SKM-1 treated with dmso at 0.1 percent for 144 hours (cell line): ENCODE measurements around the gene STOX2.

Source experiments
- DNase-seq: peaks from one replicate; lab custom pipeline; 2025; ENCODE audit not compliant: unreplicated experiment; lab: John Stamatoyannopoulos, UW

Gene STOX2

DNA sequence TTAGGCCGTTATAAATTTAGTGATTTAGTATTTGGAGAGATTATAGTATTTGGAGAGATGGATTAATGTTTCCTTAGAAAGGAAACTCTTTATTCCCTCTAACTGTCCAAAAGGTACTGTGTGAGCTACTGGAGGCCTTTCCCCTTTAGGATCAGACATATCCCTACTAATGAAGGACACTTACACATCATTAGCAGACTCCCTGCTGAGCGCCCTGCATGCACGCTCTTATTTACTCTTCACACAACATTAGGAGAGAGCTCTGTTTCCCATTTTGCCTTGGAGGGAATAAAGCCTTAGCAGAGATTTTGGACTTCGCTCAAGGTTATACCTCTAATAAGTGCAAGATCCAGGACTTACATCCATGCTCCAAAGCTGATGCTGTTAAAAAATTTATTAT, 17.8 kb upstream of the STOX2 start:
- DNase-seq = no peak

DNA sequence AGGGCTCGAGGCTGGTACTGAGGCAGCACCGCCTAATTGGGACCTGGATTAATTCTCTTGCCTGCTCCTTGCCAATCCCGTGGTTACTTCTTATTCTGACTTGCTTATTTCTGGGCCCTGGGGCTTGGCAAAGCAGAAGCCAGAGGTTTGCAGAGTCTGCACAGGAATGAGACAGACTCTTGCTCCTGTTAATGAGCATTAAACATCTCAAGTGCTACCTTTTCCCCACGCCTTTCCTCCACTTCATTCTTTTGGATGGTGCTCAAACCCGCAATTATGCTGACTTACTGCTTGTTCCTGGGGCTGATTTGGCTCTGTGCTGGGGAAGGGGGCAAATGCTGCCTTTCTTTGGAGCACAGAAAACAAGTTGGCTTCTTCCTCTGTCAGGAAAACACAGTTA, 16.5 kb upstream of the STOX2 start:
- DNase-seq = no peak

DNA sequence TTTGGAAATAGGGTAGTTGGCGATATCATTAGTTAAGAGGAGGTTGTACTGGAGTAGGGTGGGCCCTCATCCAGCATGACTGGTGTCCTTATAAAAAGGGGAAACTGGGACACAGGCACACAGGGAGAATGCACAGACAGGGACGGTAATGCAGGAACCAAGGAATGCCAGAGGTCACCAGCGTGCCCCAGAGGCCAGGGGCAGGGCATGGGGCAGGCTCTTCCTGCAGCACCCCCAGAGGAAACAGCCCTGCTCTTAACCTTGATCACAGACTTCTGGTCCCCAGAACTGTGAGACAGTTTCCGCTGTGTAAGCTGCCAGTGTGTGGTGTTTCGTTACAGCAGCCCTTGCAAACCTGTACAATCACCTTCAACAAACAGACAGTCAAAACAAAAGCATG, 15.9 kb upstream of the STOX2 start:
- no peak for DNase-seq

DNA sequence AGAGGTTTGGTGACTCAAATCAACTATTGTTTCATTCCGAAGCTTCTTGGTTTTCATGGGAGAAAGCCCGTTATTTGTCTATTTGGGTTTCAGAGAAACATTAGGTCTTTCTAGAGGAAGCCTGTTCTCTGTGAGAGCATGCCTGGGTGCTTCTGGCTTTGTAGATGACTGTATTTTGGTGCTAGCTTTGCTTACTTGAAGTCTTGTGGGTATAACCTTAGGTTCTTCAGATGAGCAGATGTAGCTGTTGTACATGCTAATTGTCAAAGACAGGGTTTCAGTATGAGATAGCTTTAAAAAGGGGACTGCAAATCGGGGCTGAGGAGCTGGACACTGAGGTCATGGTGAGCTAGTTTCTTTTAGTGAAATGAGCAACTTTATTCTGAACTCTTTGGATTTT, 7.9 kb upstream of the STOX2 start:
- DNase-seq = no peak

DNA sequence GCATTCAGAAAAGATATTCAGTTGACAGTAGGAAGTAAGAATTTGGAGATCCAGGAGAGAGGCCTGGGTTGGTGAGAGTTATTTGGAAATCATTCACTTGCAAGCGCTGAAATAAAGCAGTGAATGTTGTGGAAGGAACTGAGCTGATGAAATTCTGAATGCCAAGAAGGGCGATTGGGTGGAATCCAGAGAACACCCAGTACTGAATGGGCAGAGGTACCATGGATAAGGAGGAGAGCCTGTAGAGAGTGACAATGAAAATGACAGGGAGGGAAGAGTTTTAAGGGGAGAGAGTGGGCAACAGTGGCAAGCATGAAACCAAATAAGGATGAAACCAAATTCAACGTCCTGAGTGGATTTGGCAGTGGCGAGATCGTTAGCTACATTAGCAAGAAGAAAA, 6.7 kb upstream of the STOX2 start:
- DNase-seq = no peak

DNA sequence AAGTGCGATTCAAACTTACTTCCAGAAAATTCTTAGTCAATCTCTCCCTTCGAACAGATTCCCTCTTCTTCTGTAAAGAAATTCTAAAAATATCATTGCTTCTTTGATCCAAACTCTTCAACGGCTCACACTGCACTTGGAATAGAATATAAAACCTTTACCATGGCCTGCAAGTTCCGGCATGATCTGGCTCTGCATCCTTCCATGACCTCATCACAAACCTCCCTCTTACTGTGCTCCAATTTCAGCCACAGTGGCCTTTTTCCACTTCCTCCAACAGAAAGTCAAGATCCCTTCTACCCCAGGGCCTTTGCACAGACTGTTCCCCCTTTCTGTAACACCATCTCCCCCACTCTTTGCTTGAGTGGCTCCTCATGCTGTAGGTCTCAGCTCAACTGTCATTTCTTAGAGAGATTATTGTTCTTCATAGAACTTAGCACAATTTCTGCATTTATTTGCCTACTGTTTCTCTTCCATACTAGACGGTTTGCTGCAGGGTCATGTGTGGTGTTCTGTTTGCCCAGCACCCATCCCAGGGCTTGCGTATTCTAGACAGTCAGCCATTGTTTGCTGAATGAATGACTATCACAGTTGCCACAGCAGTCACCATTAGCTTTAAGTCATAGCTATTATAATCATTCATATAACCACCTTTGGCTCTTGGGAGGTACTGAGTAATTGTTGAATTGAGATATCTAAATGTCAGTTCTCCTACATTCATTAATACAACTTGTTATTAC, 1.9 kb upstream of the STOX2 start:
- DNase-seq = no peak

DNA sequence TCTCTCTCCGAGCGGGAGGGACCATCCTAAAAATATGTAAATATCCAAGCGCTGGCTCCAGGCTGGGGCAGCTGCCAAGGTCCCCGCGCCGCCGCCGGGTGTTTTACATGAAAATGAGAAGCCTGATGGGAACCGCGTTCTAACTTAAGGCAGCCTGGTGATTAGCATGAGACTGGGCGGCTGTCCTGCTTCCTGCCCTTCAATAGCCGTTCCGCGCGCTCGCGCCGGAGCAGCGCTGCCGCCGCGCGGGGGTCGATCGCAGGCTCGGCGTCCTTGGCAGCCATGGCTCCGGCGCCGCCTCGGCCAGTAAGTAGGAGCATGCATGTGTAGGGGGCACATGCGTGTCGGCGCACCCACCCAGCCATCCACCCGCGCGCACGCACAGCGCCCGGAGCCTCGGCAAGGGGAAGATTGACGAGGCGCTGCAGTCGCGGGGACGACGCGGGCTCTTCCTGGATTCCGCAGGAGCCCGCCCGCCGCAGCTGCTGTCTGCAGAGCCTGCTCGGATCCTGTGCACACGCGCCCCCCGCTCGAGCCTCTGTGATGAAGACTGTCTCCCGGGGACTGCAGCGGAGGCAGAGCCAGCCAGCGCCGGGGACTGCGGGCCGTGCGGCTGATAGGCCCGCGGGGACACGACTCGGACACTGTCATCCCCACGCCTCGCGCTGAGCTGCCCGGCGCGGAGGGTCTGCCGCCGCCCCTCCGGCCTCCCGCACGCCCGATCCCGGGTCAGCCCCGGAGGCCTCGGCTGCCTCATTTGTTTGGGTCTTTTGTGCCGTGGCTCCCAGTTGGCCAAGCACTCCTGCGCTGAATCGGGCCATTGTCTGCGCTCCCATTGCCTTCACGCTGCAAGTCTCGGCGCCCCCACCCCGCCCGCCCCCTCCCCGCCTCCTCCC, 734 bp downstream of the STOX2 start:
- peak; percentile 12 for DNase-seq

DNA sequence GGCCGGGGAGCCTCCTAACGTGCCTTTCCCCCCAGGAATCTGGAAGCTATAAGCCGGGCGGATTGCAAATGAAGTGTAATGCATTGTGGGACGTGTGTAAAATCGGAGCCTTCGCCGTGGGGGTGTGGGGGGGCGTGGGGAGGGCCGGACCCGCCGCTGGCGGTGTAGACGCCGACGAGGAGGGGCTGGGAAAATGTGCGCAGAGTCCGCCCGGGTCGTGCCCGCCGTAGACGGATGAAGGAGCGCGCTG, 1.3 kb downstream of the STOX2 start:
- DNase-seq = no peak

DNA sequence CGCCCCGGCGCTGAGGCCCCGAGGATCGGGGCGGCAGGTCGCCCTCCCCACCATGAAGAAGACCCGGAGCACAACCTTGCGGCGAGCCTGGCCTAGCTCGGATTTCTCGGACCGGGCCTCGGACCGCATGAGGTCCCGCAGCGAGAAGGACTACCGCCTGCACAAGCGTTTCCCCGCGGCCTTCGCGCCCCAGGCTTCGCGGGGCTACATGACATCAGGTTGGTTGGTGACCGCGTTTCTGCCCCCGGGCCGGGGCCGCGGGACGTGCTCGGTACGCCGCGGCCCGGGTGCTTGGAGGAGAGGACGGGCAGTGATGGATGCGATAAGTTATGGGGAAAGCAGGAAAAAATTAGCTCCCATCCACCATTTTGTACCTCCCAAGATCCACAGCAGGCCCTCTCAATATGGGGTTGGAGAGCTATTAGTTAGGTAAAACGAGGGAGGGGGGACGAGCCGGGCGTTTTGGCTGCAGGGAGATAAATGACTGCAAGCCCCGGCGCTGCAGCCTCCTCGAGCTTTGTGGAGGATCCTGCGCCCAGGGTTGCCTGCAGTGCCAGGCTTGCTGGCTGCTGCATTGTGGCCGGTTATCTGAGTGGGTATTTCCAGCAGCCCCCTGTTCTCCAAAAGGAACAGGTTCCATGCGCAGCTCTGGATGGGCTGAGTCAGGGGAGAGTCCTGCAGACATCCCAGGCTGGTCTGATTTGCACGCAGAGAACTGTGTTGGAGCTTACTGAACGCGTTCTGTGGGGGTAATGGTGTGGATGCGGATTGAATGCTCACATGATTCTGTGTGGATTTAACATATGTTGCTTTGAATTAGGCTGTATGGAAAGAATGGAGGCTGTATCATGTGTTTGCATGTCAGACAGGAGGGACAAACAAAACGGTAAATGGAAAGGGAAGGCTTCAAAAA, 1.9 kb downstream of the STOX2 start:
- DNase-seq = no peak

DNA sequence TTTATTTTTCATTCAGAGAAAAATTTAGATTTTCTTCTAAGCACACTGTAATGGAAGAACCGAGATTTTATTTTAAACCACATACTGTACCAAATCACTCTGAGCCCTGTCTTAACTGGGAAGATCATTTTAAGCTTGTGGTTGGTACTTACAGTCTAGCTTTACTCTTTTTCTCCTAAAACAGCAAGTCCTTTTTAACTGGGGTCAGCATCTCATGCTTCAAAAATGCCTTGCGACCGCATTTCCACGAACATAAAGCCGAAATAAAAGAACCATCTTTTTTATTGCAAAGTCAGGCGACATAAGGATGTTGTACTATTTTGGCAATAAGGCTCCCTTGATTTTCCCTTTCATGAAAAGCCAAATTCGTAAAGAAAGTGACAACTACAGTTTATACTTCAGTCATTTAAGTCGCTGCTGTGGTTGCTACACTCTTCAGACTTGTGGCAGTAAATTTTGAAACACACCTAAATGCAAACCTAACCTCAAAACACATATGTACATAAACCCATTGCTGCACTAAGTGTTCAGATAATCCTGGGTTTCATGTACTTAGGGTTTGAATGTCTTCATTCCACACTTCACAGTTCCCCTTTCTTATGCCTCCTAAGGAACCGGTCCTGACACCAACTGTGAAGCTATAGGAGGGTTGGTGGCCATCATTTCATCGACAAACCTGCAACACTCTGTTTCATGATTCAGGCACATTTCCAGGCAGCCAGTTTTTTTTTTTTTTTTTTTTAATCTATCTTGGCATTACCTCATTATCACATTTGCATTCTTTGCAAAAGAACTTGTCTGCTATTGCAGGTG, 3.0 kb downstream of the STOX2 start:
- DNase-seq = peak; percentile 30

DNA sequence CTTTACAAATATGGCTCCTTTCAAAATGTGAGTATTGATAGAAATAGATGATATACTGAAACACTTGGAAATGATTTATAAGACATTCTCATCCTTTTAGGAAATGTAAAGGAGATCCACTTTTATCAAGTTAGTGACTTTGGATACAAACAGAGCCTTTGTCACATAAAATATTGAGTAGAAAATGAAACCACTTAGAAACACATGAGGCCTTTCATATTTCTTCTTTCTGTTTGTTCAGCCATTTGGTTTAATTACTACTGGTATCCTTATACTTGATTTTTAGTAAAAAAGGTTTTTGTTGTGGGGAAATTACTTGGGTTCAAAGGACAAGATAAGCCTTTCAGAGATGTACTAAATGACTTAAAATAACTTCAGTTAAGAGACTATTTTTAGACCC, 4.1 kb downstream of the STOX2 start:
- no peak for DNase-seq

DNA sequence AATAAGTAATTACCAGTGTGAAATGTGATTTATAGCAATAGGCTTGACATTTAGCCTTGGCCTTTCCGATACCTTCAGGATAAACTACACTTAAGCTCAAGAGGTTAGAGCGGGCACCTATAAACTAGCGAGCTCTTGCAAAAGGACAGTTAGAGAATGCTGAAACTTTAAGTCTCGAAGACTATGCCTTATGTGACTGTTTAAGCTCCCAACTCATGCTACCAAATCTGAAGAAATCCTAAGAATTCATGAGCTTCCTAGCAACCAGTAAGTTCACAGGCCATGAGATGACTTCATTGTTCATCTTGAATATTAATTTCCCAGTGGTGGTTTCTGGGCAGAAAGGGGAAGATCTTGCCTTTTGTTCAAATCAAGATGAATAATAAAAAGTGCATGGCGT, 4.7 kb downstream of the STOX2 start:
- no peak for DNase-seq

DNA sequence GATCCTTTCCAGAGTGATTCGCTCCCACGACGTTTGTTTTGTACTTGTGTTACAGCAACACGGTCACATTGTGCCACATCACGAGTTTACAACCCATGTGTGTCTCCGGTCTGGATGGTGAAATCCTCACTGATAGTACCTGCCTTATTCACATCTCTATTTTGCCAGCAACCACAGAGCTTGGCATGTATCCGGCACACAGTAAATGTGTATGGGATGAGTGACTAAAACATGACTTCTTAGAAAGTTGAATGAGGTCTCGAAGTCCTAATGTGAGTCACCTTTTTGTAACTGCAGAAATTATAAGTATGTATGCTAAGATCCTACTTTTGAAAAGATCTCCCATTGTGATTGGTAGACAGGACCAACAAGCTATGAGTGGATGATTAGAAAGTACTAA, 7.5 kb downstream of the STOX2 start:
- DNase-seq = no peak

DNA sequence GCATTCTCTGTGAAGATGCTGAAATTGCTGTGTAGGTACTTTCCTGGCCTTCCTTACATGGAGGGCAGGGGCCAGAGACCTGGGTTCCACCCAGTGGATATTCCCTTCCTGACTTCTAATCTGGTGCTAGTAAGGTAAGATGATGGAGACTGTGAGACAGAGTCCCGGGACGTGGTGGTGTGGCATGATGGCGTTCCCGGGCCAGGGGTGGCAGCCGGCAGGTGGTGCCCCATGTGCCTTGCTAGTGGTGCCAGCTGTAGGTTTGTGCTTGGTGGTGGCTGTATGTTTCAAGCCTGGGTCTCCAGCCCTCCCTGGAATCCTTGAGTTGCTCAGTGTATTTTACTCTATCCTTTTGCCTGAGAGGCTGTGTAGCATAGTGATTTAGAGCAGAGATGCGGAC, 10.9 kb downstream of the STOX2 start:
- no peak for DNase-seq

DNA sequence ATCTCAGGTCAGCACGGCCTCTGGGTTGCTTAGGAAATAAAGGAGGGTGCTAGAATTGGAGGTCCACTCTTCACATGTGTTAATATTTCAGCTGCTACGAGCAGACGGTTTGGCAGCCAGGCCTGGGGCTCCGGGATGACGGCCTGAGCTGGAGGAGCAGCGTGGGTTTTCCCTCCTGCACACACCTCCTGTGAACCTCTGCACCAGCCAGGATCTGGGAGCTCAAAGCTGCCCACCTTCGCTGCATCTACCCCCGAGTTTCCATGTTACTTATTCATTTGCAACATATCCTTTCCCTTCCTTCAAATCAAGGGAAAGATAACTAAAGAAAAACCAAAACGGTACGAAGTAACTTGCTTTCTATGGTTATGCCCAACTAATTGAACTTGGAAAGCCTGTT, 13.6 kb downstream of the STOX2 start:
- no peak for DNase-seq

DNA sequence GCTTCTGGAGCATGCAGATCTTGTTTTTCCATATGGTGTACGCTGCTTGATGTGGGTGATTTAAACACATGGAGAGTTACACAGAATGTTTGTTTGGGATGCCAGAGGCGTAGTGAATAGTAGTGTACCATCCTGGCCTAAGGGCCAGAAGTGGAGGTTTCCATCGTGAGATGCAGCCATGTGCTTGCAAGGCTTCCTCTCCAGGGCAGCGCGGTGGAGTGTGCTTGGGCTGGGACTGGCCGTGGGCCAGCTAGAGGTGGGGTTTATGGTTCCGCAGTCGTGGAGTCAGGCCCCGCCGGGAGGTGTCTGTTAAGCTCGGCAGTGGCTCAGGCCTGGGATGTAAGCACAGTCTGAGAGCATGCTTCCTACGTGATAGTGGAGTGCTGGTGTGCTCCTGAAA, 14.0 kb downstream of the STOX2 start:
- DNase-seq = no peak

DNA sequence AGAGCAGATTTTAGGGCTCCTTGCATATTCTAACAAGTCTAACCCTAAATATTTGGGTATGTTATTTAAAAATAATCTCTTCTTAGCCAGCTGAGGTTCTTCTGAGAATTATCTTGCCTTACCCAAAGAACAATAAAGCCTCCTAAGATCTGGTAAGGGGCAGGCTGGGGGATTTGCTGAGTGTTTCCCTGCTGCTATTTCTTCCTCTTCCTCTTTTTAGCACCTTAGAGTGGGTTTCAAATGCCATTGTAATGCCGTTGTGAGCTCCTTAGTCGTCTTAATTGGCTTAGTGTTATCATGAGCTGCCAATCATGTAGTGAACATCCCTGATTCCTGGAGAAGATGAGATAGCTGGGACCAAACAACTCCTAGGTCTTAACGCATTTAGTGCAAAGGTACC, 15.4 kb downstream of the STOX2 start:
- DNase-seq = no peak

DNA sequence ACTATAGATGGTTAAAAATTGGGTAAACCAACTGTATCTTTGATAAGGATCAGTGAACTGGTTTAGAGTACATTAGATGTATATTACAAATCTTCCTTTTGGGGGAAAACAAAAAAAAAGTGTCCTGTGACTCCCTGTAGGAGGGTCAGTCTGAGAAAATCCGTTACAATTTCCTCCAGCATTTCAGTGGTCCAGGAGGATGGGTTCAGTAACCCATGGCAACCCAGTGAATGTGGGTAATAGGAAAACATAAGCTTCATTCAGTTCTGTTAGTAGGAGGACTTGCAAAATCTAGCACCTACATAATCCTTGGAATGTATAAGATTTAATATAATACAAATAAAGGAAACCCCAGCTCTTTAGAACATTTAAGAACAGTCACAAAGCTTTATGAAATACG, 16.2 kb downstream of the STOX2 start:
- no peak for DNase-seq

DNA sequence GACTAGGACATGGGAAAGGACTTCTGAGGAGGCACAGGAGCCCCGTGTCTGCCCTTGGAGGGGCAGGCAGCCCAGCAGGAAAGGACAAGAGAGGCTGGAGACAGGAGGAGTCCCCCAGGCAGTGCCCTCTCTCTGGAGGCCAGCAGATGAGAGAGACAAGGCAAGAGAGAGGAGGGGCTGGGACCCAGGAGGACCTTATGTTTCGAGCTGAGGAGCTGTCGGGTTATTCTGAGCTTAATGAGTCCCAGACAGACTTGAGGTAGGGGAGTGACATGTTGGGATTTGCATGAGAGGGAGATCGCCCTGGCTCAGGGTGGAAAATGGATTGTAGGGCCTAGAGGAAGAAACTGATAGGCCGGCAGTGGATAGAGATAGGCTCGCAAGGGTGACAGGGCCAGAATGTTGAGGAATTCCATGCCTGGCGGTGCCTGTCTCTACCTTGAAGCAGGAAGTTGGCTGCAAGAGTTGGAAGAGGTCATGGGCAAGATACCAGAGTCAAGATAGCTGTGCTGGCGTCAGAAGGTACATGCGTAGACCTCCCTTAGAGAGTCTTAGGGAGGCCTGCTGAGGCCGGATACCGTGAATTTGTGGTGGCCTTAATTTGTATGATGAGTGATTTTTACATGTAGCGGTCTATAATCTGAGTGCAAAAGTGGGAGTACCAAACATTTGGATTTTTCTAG, 19.4 kb downstream of the STOX2 start:
- no peak for DNase-seq

DNA sequence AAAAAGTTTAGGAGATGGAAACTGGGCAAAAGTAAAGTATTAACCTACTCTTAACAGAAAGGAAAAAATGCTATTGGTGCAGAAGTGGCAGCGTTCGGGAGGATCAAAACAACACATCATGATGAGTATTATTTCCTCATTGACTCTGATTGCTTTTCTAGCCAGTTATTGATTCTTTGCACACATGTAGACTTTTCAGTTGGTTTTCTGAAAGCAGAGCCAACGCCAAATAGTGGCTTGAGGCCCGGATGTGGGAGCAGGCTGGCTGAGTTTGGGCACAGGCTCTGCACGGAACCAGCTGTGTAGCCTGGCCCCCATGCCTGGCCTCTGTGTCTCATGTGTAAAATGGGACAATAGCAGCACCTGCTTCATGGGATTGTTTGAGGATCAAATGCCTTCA, 21.8 kb downstream of the STOX2 start:
- DNase-seq = no peak
